ENCODE measurements around the gene SLFN13. TPM values are rescaled to one million over a fixed set of nuclear protein-coding genes. Genes with fewer than 3 reads are reported as not detected.

The SLFN13 gene
- total RNA-seq, 1 donor from 2014 or later, result 2.7 TPM

- H3K9me3 Mint-ChIP-seq (ENCODE audit: unreplicated experiment), result peaks cover 13% of the 10 kb centered on the region
- Histone ChIP-seq H3K36me3 (ENCODE audit: insufficient read depth, low read length) (no peaks in the 10 kb centered on the region), H3K4me1 (ENCODE audit: insufficient read depth, low read length) (peaks cover 5% of the 10 kb centered on the region), H2AFZ (ENCODE audit: low read depth, low read length) (no peak overlapping the region), H3K79me2 (ENCODE audit: insufficient read depth, low read length) (no peaks in the 10 kb centered on the region), H3K9me3 (ENCODE audit: insufficient read depth, low read depth, low read length) (no peaks in the 10 kb centered on the region), H4K20me1 (ENCODE audit: insufficient read depth, low read length) (no peaks in the 10 kb centered on the region), H3K4me2 (ENCODE audit: low read length) (no peak overlapping the region), H3K27me3 (ENCODE audit: insufficient read depth, low read length) (peaks cover 53% of the 10 kb centered on the region), H3K9ac (ENCODE audit: low read length) (no peak overlapping the region), H3K27ac (ENCODE audit: low read depth, low read length) (no peak overlapping the region), H3K4me3 (ENCODE audit: insufficient read depth, low read depth, low read length) (no peak overlapping the region)
- DNase-seq (ENCODE audit: low read depth), result no peak
- H3K36me3 Mint-ChIP-seq (ENCODE audit: low read depth, unreplicated experiment), result no peaks in the 10 kb centered on the region
- no peak for FAIRE-seq
- TF ChIP-seq EZH2 (IDR thresholded peaks at IDR 0.05; ENCODE audit: insufficient read depth, low read length) (no peak), CTCF (IDR thresholded peaks at IDR 0.05; ENCODE audit: insufficient read depth, low read depth, low read length) (no peak)
- no peak overlapping the region for H3K27ac Mint-ChIP-seq (ENCODE audit: unreplicated experiment)
- no peak overlapping the region for H3K4me3 Mint-ChIP-seq (ENCODE audit: unreplicated experiment)
- H3K27me3 Mint-ChIP-seq (ENCODE audit: low read depth, unreplicated experiment), result peaks cover 78% of the 10 kb centered on the region
- no peaks in the 10 kb centered on the region for H3K4me1 Mint-ChIP-seq (ENCODE audit: low read depth, unreplicated experiment)
These were observed 4.6 kb upstream of the SLFN13 start for GRCh38 chr17:35453171-35453570.

GRCh38 chr17:35449371-35449931 lies 885 bp upstream of the SLFN13 start:
- Histone ChIP-seq H3K36me3 (ENCODE audit: insufficient read depth, low read length) (no peaks in the 10 kb centered on the region), H3K27me3 (ENCODE audit: insufficient read depth, low read length) (peaks cover 78% of the 10 kb centered on the region), H3K4me1 (ENCODE audit: insufficient read depth, low read length) (peaks cover 5% of the 10 kb centered on the region), H4K20me1 (ENCODE audit: insufficient read depth, low read length) (no peaks in the 10 kb centered on the region), H3K79me2 (ENCODE audit: insufficient read depth, low read length) (no peaks in the 10 kb centered on the region), H3K4me3 (ENCODE audit: insufficient read depth, low read depth, low read length) (no peak overlapping the region), H2AFZ (ENCODE audit: low read depth, low read length) (no peak overlapping the region), H3K9me3 (ENCODE audit: insufficient read depth, low read depth, low read length) (no peaks in the 10 kb centered on the region), H3K9ac (ENCODE audit: low read length) (no peak overlapping the region), H3K27ac (ENCODE audit: low read depth, low read length) (no peak overlapping the region), H3K4me2 (ENCODE audit: low read length) (peak overlapping the region; percentile 84)
- peaks cover 5% of the 10 kb centered on the region for H3K9me3 Mint-ChIP-seq (ENCODE audit: unreplicated experiment)
- TF ChIP-seq CTCF (IDR thresholded peaks at IDR 0.05; ENCODE audit: insufficient read depth, low read depth, low read length) (no peak), EZH2 (IDR thresholded peaks at IDR 0.05; ENCODE audit: insufficient read depth, low read length) (peak; percentile 69)
- H3K36me3 Mint-ChIP-seq (ENCODE audit: low read depth, unreplicated experiment), result no peaks in the 10 kb centered on the region
- peaks cover 56% of the 10 kb centered on the region for H3K27me3 Mint-ChIP-seq (ENCODE audit: low read depth, unreplicated experiment)
- H3K4me1 Mint-ChIP-seq (ENCODE audit: low read depth, unreplicated experiment), result no peaks in the 10 kb centered on the region
- FAIRE-seq (no peak), DNase-seq (ENCODE audit: low read depth) (peak; percentile 27)
- H3K27ac Mint-ChIP-seq (ENCODE audit: unreplicated experiment), result peak overlapping the region; percentile 72
- peak overlapping the region; percentile 74 for H3K4me3 Mint-ChIP-seq (ENCODE audit: unreplicated experiment)

- no peak overlapping the region for H3K27ac Mint-ChIP-seq (ENCODE audit: unreplicated experiment)
- Histone ChIP-seq H4K20me1 (ENCODE audit: insufficient read depth, low read length) (no peaks in the 10 kb centered on the region), H3K4me1 (ENCODE audit: insufficient read depth, low read length) (peaks cover 5% of the 10 kb centered on the region), H3K27me3 (ENCODE audit: insufficient read depth, low read length) (peaks cover 81% of the 10 kb centered on the region), H3K36me3 (ENCODE audit: insufficient read depth, low read length) (no peaks in the 10 kb centered on the region), H3K79me2 (ENCODE audit: insufficient read depth, low read length) (no peaks in the 10 kb centered on the region), H3K9ac (ENCODE audit: low read length) (no peak overlapping the region), H3K4me3 (ENCODE audit: insufficient read depth, low read depth, low read length) (peak overlapping the region; percentile 58), H3K9me3 (ENCODE audit: insufficient read depth, low read depth, low read length) (no peaks in the 10 kb centered on the region), H3K4me2 (ENCODE audit: low read length) (peak overlapping the region; percentile 84), H3K27ac (ENCODE audit: low read depth, low read length) (no peak overlapping the region), H2AFZ (ENCODE audit: low read depth, low read length) (peak overlapping the region; percentile 72)
- DNase-seq (ENCODE audit: low read depth), result no peak
- peak overlapping the region; percentile 86 for H3K4me3 Mint-ChIP-seq (ENCODE audit: unreplicated experiment)
- TF ChIP-seq EZH2 (IDR thresholded peaks at IDR 0.05; ENCODE audit: insufficient read depth, low read length) (no peak), CTCF (IDR thresholded peaks at IDR 0.05; ENCODE audit: insufficient read depth, low read depth, low read length) (no peak)
- H3K4me1 Mint-ChIP-seq (ENCODE audit: low read depth, unreplicated experiment), result no peaks in the 10 kb centered on the region
- no peaks in the 10 kb centered on the region for H3K36me3 Mint-ChIP-seq (ENCODE audit: low read depth, unreplicated experiment)
- no peak for FAIRE-seq
- H3K9me3 Mint-ChIP-seq (ENCODE audit: unreplicated experiment), result peaks cover 2% of the 10 kb centered on the region
- peaks cover 51% of the 10 kb centered on the region for H3K27me3 Mint-ChIP-seq (ENCODE audit: low read depth, unreplicated experiment)
These were observed 297 bp upstream of the SLFN13 start for GRCh38 chr17:35448899-35449227.
